Ishikawa (cell line): ENCODE results near the gene PITPNC1.

Experiments
- CEBPB ChIP-seq: IDR thresholded peaks from 2 replicates; pipeline ENCODE4 v1.6.1; 2012
- CREB1 ChIP-seq: IDR thresholded peaks from 2 replicates; pipeline ENCODE4 v1.6.1; 2012; ENCODE audit warnings: low read depth
- EGR1 ChIP-seq: IDR thresholded peaks from 2 replicates; pipeline ENCODE4 v1.6.1; 2012
- EP300 ChIP-seq: IDR thresholded peaks from 2 replicates; pipeline ENCODE4 v1.6.1; 2012; ENCODE audit warnings: borderline replicate concordance
- FOXM1 ChIP-seq: IDR thresholded peaks from 2 replicates; pipeline ENCODE4 v1.6.1; 2012; ENCODE audit warnings: low read depth, borderline replicate concordance
- NFIC ChIP-seq: IDR thresholded peaks from 2 replicates; pipeline ENCODE4 v1.6.1; 2012
- RAD21 ChIP-seq: IDR thresholded peaks from 2 replicates; pipeline ENCODE4 v1.6.1; 2012; ENCODE audit warnings: low read depth
- TAF1 ChIP-seq: IDR thresholded peaks from 2 replicates; pipeline ENCODE4 v1.6.1; 2012; ENCODE audit warnings: low read depth, mild to moderate bottlenecking
- TCF12 ChIP-seq: IDR thresholded peaks from 2 replicates; pipeline ENCODE4 v1.6.1; 2012; ENCODE audit warnings: low read depth
- TEAD4 ChIP-seq: IDR thresholded peaks from 2 replicates; pipeline ENCODE4 v1.6.1; 2012
- YY1 ChIP-seq: IDR thresholded peaks from 2 replicates; pipeline ENCODE4 v1.6.1; 2012; ENCODE audit warnings: low read depth
- ZBTB7A ChIP-seq: IDR thresholded peaks from 2 replicates; pipeline ENCODE4 v1.6.1; 2012; ENCODE audit warnings: low read depth
- TF ChIP-seq, protein P1 (sequence below): IDR thresholded peaks from 2 replicates; pipeline ENCODE4 v1.6.1; 2012; ENCODE audit warnings: low read depth, mild to moderate bottlenecking
- TF ChIP-seq, protein P2 (sequence below): IDR thresholded peaks from 2 replicates; pipeline ENCODE4 v1.6.1; 2012
- TF ChIP-seq, protein P3 (sequence below): IDR thresholded peaks from 2 replicates; pipeline ENCODE4 v1.6.1; 2012

The PITPNC1 gene

DNA sequence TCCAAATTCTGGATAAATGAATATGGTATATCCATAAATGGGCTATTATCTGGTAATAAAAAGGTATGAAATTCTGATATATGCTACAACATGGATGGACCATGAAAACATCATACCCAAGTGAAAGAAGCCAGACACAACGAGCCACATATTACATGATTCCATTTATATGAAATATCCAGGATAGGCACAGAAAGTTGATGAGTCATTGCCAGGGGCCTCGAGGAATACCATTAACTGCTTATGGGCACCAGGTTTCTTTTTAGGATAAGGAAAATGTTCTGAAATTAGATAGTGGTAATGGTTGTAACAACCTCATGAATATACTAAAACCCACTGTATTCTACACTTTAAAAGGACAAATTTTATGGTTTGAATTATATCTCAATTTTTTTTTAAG is 123.2 kb downstream of the PITPNC1 start:
- TF ChIP-seq, protein P1, sequence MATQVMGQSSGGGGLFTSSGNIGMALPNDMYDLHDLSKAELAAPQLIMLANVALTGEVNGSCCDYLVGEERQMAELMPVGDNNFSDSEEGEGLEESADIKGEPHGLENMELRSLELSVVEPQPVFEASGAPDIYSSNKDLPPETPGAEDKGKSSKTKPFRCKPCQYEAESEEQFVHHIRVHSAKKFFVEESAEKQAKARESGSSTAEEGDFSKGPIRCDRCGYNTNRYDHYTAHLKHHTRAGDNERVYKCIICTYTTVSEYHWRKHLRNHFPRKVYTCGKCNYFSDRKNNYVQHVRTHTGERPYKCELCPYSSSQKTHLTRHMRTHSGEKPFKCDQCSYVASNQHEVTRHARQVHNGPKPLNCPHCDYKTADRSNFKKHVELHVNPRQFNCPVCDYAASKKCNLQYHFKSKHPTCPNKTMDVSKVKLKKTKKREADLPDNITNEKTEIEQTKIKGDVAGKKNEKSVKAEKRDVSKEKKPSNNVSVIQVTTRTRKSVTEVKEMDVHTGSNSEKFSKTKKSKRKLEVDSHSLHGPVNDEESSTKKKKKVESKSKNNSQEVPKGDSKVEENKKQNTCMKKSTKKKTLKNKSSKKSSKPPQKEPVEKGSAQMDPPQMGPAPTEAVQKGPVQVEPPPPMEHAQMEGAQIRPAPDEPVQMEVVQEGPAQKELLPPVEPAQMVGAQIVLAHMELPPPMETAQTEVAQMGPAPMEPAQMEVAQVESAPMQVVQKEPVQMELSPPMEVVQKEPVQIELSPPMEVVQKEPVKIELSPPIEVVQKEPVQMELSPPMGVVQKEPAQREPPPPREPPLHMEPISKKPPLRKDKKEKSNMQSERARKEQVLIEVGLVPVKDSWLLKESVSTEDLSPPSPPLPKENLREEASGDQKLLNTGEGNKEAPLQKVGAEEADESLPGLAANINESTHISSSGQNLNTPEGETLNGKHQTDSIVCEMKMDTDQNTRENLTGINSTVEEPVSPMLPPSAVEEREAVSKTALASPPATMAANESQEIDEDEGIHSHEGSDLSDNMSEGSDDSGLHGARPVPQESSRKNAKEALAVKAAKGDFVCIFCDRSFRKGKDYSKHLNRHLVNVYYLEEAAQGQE: no peak
- no peak for TF ChIP-seq RAD21
- TF ChIP-seq TCF12: no peak
- no peak for TF ChIP-seq EGR1
- TF ChIP-seq EP300: no peak
- TF ChIP-seq, protein P2, sequence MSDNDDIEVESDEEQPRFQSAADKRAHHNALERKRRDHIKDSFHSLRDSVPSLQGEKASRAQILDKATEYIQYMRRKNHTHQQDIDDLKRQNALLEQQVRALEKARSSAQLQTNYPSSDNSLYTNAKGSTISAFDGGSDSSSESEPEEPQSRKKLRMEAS: no peak
- no peak for TF ChIP-seq NFIC
- TF ChIP-seq YY1: no peak
- no peak for TF ChIP-seq FOXM1
- no peak for TF ChIP-seq CEBPB
- TF ChIP-seq, protein P3, sequence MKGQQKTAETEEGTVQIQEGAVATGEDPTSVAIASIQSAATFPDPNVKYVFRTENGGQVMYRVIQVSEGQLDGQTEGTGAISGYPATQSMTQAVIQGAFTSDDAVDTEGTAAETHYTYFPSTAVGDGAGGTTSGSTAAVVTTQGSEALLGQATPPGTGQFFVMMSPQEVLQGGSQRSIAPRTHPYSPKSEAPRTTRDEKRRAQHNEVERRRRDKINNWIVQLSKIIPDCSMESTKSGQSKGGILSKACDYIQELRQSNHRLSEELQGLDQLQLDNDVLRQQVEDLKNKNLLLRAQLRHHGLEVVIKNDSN: no peak
- TF ChIP-seq CREB1: no peak
- no peak for TF ChIP-seq TEAD4
- TF ChIP-seq TAF1: no peak
- no peak for TF ChIP-seq ZBTB7A

DNA sequence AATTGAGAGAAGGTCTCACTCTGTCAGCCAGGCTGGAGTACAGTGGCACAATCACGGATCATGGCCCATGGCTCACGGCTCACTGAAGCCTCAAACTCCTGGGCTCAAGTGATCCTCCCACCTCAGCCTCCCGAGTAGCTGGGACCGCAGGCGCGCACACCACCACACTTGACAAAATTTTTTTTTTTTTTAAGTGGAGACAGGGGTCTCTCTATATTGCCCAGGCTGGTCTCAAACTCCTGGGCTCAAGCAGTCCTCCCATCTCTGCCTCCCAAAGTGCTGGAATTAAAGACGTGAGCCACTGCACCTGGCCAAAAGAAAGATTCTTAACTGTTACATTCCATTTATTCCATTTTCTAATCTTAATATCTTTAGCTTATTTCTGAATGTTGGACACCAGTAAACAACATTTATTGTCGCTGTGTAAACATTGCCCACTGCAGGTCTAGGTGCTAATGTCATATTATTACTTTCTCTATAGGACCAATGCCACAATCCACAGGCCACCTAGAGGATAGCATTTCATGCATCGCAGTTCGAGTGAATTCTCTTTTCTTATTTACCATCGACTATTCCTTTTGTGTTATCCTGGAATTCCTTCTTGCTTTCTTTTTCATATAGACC is 123.7 kb downstream of the PITPNC1 start:
- TF ChIP-seq EGR1 (no peak), TAF1 (no peak), NFIC (no peak), RAD21 (no peak), TCF12 (no peak), ZBTB7A (no peak)
- TF ChIP-seq, protein P3: no peak
- TF ChIP-seq, protein P1: no peak
- TF ChIP-seq, protein P2: no peak

DNA sequence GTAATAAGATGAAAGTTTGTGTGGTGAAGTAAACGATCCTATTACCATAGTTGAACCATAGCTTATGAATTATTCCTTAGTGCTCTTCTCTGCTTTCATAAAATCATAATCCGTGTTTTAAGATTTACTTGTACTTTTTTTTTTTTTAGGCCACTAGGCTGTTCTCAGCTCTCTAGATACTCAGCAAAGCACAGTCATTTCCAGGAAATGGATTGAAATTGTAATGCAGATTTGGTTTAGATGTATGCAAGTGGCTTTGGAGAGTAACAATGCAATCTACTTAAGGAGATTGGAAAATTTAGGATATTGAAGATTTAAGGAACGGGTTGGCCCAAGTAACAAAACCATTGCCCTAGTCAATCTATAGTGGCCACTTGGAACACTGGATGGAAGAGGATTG is 125.1 kb downstream of the PITPNC1 start:
- TF ChIP-seq TCF12: no peak
- TF ChIP-seq, protein P2: no peak
- no peak for TF ChIP-seq NFIC
- no peak for TF ChIP-seq CREB1
- TF ChIP-seq CEBPB: no peak

DNA sequence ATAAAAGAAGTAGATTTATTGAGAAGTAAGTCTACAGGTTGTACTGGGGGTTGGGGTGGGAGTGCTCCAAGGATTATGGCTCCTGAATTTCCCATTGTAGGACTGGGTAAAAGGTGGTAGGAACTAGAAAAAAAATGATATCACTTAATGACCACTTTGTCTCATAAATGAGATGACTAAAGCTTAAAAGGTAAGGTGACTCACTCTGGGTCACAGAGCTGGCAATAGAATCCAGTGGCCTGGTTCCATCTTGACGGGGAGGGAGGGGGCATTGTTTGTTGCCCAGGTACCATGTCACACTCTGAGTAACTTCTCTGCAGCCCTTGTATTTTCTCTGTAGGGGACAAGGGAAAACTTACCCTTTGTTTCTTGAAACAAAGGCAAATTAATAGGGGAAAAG is 126.1 kb downstream of the PITPNC1 start:
- TF ChIP-seq RAD21 (no peak), ZBTB7A (no peak), TEAD4 (no peak), YY1 (no peak), CREB1 (no peak), TAF1 (no peak), NFIC (no peak), CEBPB (no peak), FOXM1 (no peak), EP300 (no peak), TCF12 (no peak)
- TF ChIP-seq, protein P2: no peak
- TF ChIP-seq, protein P1: no peak
- TF ChIP-seq, protein P3: no peak
